AG04450 (cell line): ENCODE results near the gene RSRC1. TPM values are rescaled to one million over a fixed set of nuclear protein-coding genes. Genes with fewer than 3 reads are reported as not detected.
A peak's percentile ranks its signal among the peaks of the same experiment; 100 is the strongest.
"Not testable (repeated sequence)": the region's sequence is repeated elsewhere in the genome, so short reads cannot be mapped to it uniquely, and the experiment has no call there.

Source experiments
- CTCF ChIA-PET: fragments of 300-600, 350-600 bp; formaldehyde crosslinking; extraction: SDS; loops from one replicate; lab custom pipeline; 2022; ENCODE audit warnings: antibody characterized with exemption, inconsistent platforms; lab: Charles Lee
- POLR2A ChIA-PET: fragments of 350-600 bp; formaldehyde crosslinking; extraction: SDS; loops from one replicate; lab custom pipeline; 2021; ENCODE audit warnings: antibody characterized with exemption, inconsistent platforms; lab: Yijun Ruan, JAX
- DNase-seq: peaks from one replicate; pipeline ENCODE4 v3.0.0-alpha.2; 2011; ENCODE audit warnings: low read depth, low spot score
- H3K27ac ChIP-seq: one replicate; pipeline ENCODE4 v1.5.1; 2012; ENCODE audit warnings: low read depth, low read length, control low read depth
- H3K27me3 ChIP-seq: one replicate; pipeline ENCODE4 v1.6.0; 2012; ENCODE audit warnings: low read length; ENCODE audit not compliant: control insufficient read depth, insufficient read depth
- H3K4me3 ChIP-seq: 2 replicates; pipeline ENCODE4 v1.5.1; 2011; ENCODE audit warnings: mild to moderate bottlenecking, low read depth, low read length, control low read depth
- H3K9me3 ChIP-seq: 2 replicates; pipeline ENCODE4 v1.5.1; 2012; ENCODE audit warnings: low read length; ENCODE audit not compliant: control insufficient read depth, insufficient read depth
- CTCF ChIP-seq: IDR thresholded peaks from 2 replicates; pipeline ENCODE4 v1.5.1; 2011; ENCODE audit warnings: low read depth, low read length, control low read depth, inconsistent platforms
- polyA plus RNA-seq: library from polyadenylated mRNA; depleted of rRNA; stranded (reverse); fragments of >200 nt; gene quantifications from 2 replicates; pipeline ENCODE4 v1.2.3, GENCODE V29; 2011

Gene RSRC1
- polyA plus RNA-seq, 1 experiment: 6.7 TPM

- CTCF ChIA-PET: interaction anchor here (0.6 to 2.1 kb wide), 18 partner anchors 41 to 1433 kb away, joined by 3 to 16 read pairs (median 4); no protein-coding TSS in a partner anchor
- POLR2A ChIA-PET: interaction anchor here (0.6 to 1.0 kb wide), 7 partner anchors 19 to 1349 kb away, joined by 3 to 5 read pairs (median 3); no protein-coding TSS in a partner anchor
- H3K27me3 ChIP-seq: peaks cover 40% of the 10 kb centered on the region
- no peak for DNase-seq
- H3K27ac ChIP-seq: no peak overlapping the region
- no peaks in the 10 kb centered on the region; the same call in none of the 2 replicates for H3K9me3 ChIP-seq
- H3K4me3 ChIP-seq: peak overlapping the region; percentile 90
- no peak for TF ChIP-seq CTCF
Observed at GRCh38 chr3:158109295-158109803, 540 bp upstream of the RSRC1 start.

GRCh38 chr3:158110658-158111018 lies 749 bp downstream of the RSRC1 start:
- no peak for DNase-seq
- peaks cover 29% of the 10 kb centered on the region for H3K27me3 ChIP-seq
- peak overlapping the region; percentile 90 for H3K4me3 ChIP-seq
- TF ChIP-seq CTCF: no peak
- peak overlapping the region; percentile 80 for H3K27ac ChIP-seq
- no peaks in the 10 kb centered on the region; the same call in none of the 2 replicates for H3K9me3 ChIP-seq
- ChIA-PET CTCF (interaction anchor here (0.6 to 2.1 kb wide), 7 partner anchors 232 to 578 kb away, joined by 3 to 16 read pairs (median 4); partner anchors contain the start of gene GFM1), POLR2A (no interaction called here)

GRCh38 chr3:158111861-158112260 lies 2.0 kb downstream of the RSRC1 start:
- Histone ChIP-seq H3K27me3 (peaks cover 18% of the 10 kb centered on the region), H3K27ac (no peak overlapping the region), H3K4me3 (no peak overlapping the region), H3K9me3 (no peaks in the 10 kb centered on the region; the same call in none of the 2 replicates)
- ChIA-PET POLR2A (no interaction called here), CTCF (interaction anchor here (1.0 kb wide), 1 partner anchor 323 kb away, joined by 3 read pairs; no protein-coding TSS in a partner anchor)
- no peak for TF ChIP-seq CTCF
- no peak for DNase-seq

- H3K27me3 ChIP-seq, DNase-seq, H3K9me3 ChIP-seq, H3K27ac ChIP-seq, H3K4me3 ChIP-seq, POLR2A ChIA-PET, CTCF ChIA-PET: not testable (repeated sequence)
Observed at GRCh38 chr3:158113595-158113994, 3.7 kb downstream of the RSRC1 start.

- DNase-seq: no peak
- Histone ChIP-seq H3K4me3 (no peak overlapping the region), H3K27me3 (no peaks in the 10 kb centered on the region), H3K27ac (no peak overlapping the region), H3K9me3 (no peaks in the 10 kb centered on the region)
- CTCF ChIA-PET: interaction anchor here (0.7 kb wide), 1 partner anchor 92 kb away, joined by 4 read pairs; no protein-coding TSS in a partner anchor
- no peak for TF ChIP-seq CTCF
- POLR2A ChIA-PET: no interaction called here
Observed at GRCh38 chr3:158120330-158120729, 10.4 kb downstream of the RSRC1 start.
